GM23338 (cell line): ENCODE measurements around the gene MPV17. TPM values are rescaled to one million over a fixed set of nuclear protein-coding genes. Genes with fewer than 3 reads are reported as not detected.
"Not testable (repeated sequence)": the region's sequence is repeated elsewhere in the genome, so short reads cannot be mapped to it uniquely, and the experiment has no call there.

ENCODE experiments used
- ATAC-seq: fragments of 200-7000 bp; cut with Tn5 transposase; 3 replicates; pipeline ENCODE4 v1.9.1; 2020
- DNase-seq: peaks from one replicate; pipeline ENCODE4 v3.0.0-alpha.2; 2015; ENCODE audit warnings: low spot score
- H2AFZ ChIP-seq: fragments of 200-600 bp; sonication (generic); 2 replicates; pipeline ENCODE4 v1.8.0; 2016; ENCODE audit warnings: antibody characterized with exemption, mild to moderate bottlenecking, moderate library complexity
- H3F3A ChIP-seq: fragments of 200-600 bp; sonication (generic); replicated peaks from 2 replicates; pipeline ENCODE4 v1.8.0; 2017; ENCODE audit warnings: antibody characterized with exemption, mixed run types, low read depth
- H3K27ac ChIP-seq: fragments of 200-600 bp; sonication (generic); 2 replicates; pipeline ENCODE4 v1.6.1; 2016; ENCODE audit warnings: low read depth
- H3K27me3 ChIP-seq: fragments of 200-600 bp; sonication (generic); 2 replicates; pipeline ENCODE4 v1.8.0; 2016; ENCODE audit warnings: mild to moderate bottlenecking, mixed run types, moderate library complexity; ENCODE audit not compliant: insufficient read depth
- H3K36me3 ChIP-seq: fragments of 200-600 bp; sonication (generic); 2 replicates; pipeline ENCODE4 v1.8.0; 2016; ENCODE audit warnings: mild to moderate bottlenecking; ENCODE audit not compliant: insufficient read depth
- H3K4me1 ChIP-seq: fragments of 200-600 bp; sonication (generic); 2 replicates; pipeline ENCODE4 v1.8.0; 2016; ENCODE audit warnings: mild to moderate bottlenecking, moderate library complexity; ENCODE audit not compliant: insufficient read depth
- H3K4me2 ChIP-seq: fragments of 200-600 bp; sonication (generic); 2 replicates; pipeline ENCODE4 v1.7.1; 2017; ENCODE audit warnings: mixed run types
- H3K4me3 ChIP-seq: fragments of 200-600 bp; sonication (generic); 2 replicates; pipeline ENCODE4 v1.6.1; 2016; ENCODE audit warnings: mixed run types
- H3K79me2 ChIP-seq: fragments of 200-600 bp; sonication (generic); replicated peaks from 2 replicates; pipeline ENCODE4 v1.8.0; 2017; ENCODE audit warnings: mild to moderate bottlenecking; ENCODE audit not compliant: insufficient read depth
- H3K9me2 ChIP-seq: fragments of 200-600 bp; sonication (generic); 2 replicates; pipeline ENCODE4 v1.8.0; 2017; ENCODE audit not compliant: insufficient read depth
- H4K20me1 ChIP-seq: fragments of 200-600 bp; sonication (generic); replicated peaks from 2 replicates; pipeline ENCODE4 v1.8.0; 2017; ENCODE audit warnings: mild to moderate bottlenecking; ENCODE audit not compliant: insufficient read depth
- H3K27ac Mint-ChIP-seq: 2 replicates; pipeline ENCODE4 v1.8.0; 2020; ENCODE audit warnings: inconsistent platforms, mild to moderate bottlenecking, moderate library complexity, mixed read lengths
- H3K27me3 Mint-ChIP-seq: 3 replicates; pipeline ENCODE4 v1.8.0; 2022; ENCODE audit warnings: low read depth, mild to moderate bottlenecking, moderate library complexity, mixed read lengths, inconsistent platforms; ENCODE audit not compliant: insufficient read depth, poor library complexity
- H3K36me3 Mint-ChIP-seq: 3 replicates; pipeline ENCODE4 v1.8.0; 2021; ENCODE audit warnings: low read depth, mild to moderate bottlenecking, inconsistent platforms, moderate library complexity, mixed read lengths
- H3K4me1 Mint-ChIP-seq: 3 replicates; pipeline ENCODE4 v1.8.0; 2020; ENCODE audit warnings: mild to moderate bottlenecking, inconsistent platforms, mixed read lengths
- H3K4me3 Mint-ChIP-seq: 3 replicates; pipeline ENCODE4 v1.8.0; 2021; ENCODE audit warnings: moderate library complexity, mild to moderate bottlenecking, inconsistent platforms, mixed read lengths
- H3K9me3 Mint-ChIP-seq: 3 replicates; pipeline ENCODE4 v1.8.0; 2020; ENCODE audit warnings: moderate library complexity, mild to moderate bottlenecking, inconsistent platforms, mixed read lengths
- CTCF ChIP-seq, 2 experiments: fragments of 200-600 bp in 1 of 2; sonication (generic) in 1 of 2; conservative IDR thresholded peaks; 2 replicates each; pipeline versions ENCODE4 v1.5.1 to v1.6.1; 2016 to 2017; ENCODE audit warnings: antibody characterized with exemption in 2 of 2, low read depth in 2 of 2, mild to moderate bottlenecking in 2 of 2, moderate library complexity in 1 of 2
- EZH2 ChIP-seq: fragments of 200-600 bp; sonication (generic); IDR thresholded peaks from one replicate; pipeline ENCODE4 v1.8.0; 2017; ENCODE audit warnings: antibody characterized with exemption, mild to moderate bottlenecking, low read depth; ENCODE audit not compliant: unreplicated experiment
- EZH2phosphoT487 ChIP-seq: fragments of 200-600 bp; sonication (generic); IDR thresholded peaks from one replicate; pipeline ENCODE4 v1.8.1; 2018; ENCODE audit warnings: antibody characterized with exemption; ENCODE audit not compliant: unreplicated experiment
- NANOG ChIP-seq: IDR thresholded peaks from 2 replicates; pipeline ENCODE4 v1.6.1; 2016; ENCODE audit warnings: antibody characterized with exemption, borderline replicate concordance
- STAT1 ChIP-seq: IDR thresholded peaks from one replicate; pipeline ENCODE4 v1.6.1; 2016; ENCODE audit warnings: antibody characterized with exemption; ENCODE audit not compliant: unreplicated experiment
- ZNF114 ChIP-seq: fragments of 250-450 bp; sonication (Bioruptor Pico); IDR thresholded peaks from 2 replicates; pipeline ENCODE4 v1.5.0; 2020; ENCODE audit warnings: mild to moderate bottlenecking, moderate library complexity
- polyA plus RNA-seq: library from polyadenylated mRNA; unstranded; fragments of >200 nt; fragmentation: Nextera tagmentation; extraction: Ambion mirVana; gene quantifications from 2 replicates; pipeline ENCODE4 v1.2.1, GENCODE V29; 2016
- total RNA-seq: library from RNA; depleted of rRNA; stranded (reverse); fragments of >200 nt; shearing (Covaris generic); gene quantifications from 2 replicates; pipeline ENCODE4 v1.2.3, GENCODE V29; 2014

The MPV17 gene
- total and polyA plus RNA-seq, 2 experiments from 2014 or later: 52.5 to 94.2 TPM

GRCh38 chr2:27304488-27305240 lies 18.2 kb downstream of the MPV17 start (continued):
- no peak for TF ChIP-seq EZH2
- no peak for TF ChIP-seq ZNF114 (CRISPR knock-in tag)

GRCh38 chr2:27303093-27304025 lies 19.5 kb downstream of the MPV17 start:
- Histone ChIP-seq H4K20me1 (no peaks in the 10 kb centered on the region), H3K4me3 (peak overlapping the region; percentile 43; the same call in 1 of the 2 replicates), H3K79me2 (no peaks in the 10 kb centered on the region), H2AFZ (peak overlapping the region; percentile 92), H3K27ac (no peak overlapping the region), H3F3A (peaks cover 5% of the 10 kb centered on the region; the same call in 1 of the 2 replicates), H3K4me1 (peaks cover 9% of the 10 kb centered on the region), H3K9me2 (no peaks in the 10 kb centered on the region), H3K4me2 (peak overlapping the region; percentile 68), H3K27me3 (peaks cover 41% of the 10 kb centered on the region), H3K36me3 (no peaks in the 10 kb centered on the region)
- ATAC-seq (peak; percentile 3), DNase-seq (peak; percentile 91)
- Mint-ChIP-seq H3K27ac (no peak overlapping the region), H3K36me3 (no peaks in the 10 kb centered on the region), H3K4me1 (peaks cover 6% of the 10 kb centered on the region), H3K27me3 (peaks cover 40% of the 10 kb centered on the region), H3K9me3 (no peaks in the 10 kb centered on the region), H3K4me3 (peak overlapping the region; percentile 49; the same call in 2 of the 3 replicates)
- TF ChIP-seq CTCF (conservative IDR thresholded peaks at IDR 0.05; ENCODE audit: low read depth in 2 of 2): peak; percentile 82 to 94
- TF ChIP-seq EZH2phosphoT487: no peak
- TF ChIP-seq NANOG: no peak
- no peak for TF ChIP-seq STAT1

- peaks cover 15% of the 10 kb centered on the region for H3K27me3 Mint-ChIP-seq
- not testable (repeated sequence) for H3K27ac ChIP-seq, H3K79me2 ChIP-seq, H3K4me1 ChIP-seq, H3K36me3 ChIP-seq, DNase-seq, H3K4me2 ChIP-seq, H3K4me3 ChIP-seq, H3K9me2 ChIP-seq, H3K27ac Mint-ChIP-seq, H4K20me1 ChIP-seq, H3F3A ChIP-seq, H3K4me3 Mint-ChIP-seq, H2AFZ ChIP-seq, ATAC-seq, H3K36me3 Mint-ChIP-seq, H3K4me1 Mint-ChIP-seq, H3K9me3 Mint-ChIP-seq
- peaks cover 14% of the 10 kb centered on the region for H3K27me3 ChIP-seq
These were observed 22.3 kb downstream of the MPV17 start for GRCh38 chr2:27300606-27301005.
